Tibial artery (tissue), 4 donors: ENCODE results near the gene NEK1.

Experiments
- DNase-seq, 2 donors: peaks; one replicate each; pipeline ENCODE4 v3.0.0-alpha.2; 2019
- H3K27ac ChIP-seq, 2 donors: fragments of 200-600 bp; sonication (generic) in 1 of 2; 1 replicate in 1 of 2; 2 replicates in 1 of 2; pipeline ENCODE4 v1.5.1; 2018 to 2019; ENCODE audit warnings: mild to moderate bottlenecking in 1 of 2
- H3K27me3 ChIP-seq, 2 donors: fragments of 200-600 bp; sonication (generic) in 1 of 2; one replicate each; pipeline versions ENCODE4 v1.5.1 to v1.6.0; 2016 to 2019
- H3K36me3 ChIP-seq, 3 donors: fragments of 200-600 bp; sonication (generic) in 2 of 3; one replicate each; pipeline ENCODE4 v1.5.1; 2016 to 2019; ENCODE audit warnings: mild to moderate bottlenecking in 2 of 3
- H3K4me1 ChIP-seq, 4 donors: fragments of 200-600 bp; sonication (generic) in 2 of 4; 1 replicate in 3 of 4; 2 replicates in 1 of 4; pipeline ENCODE4 v1.5.1; 2016 to 2019
- H3K4me3 ChIP-seq, 2 donors: fragments of 200-600 bp; sonication (generic) in 1 of 2; 1 replicate in 1 of 2; 2 replicates in 1 of 2; pipeline ENCODE4 v1.5.1; 2018 to 2019; ENCODE audit warnings: mild to moderate bottlenecking in 2 of 2
- H3K9me3 ChIP-seq, 3 donors: fragments of 200-600 bp; sonication (generic) in 1 of 3; one replicate each; pipeline ENCODE4 v1.5.1; 2016 to 2019
- intact Hi-C: fragments of 100-400 bp; cut with DNase I; formaldehyde crosslinking; loops from one replicate; pipeline ENCODE4 v1.15.0; 2023; ENCODE audit warnings: low total_unique reads
- TF ChIP-seq, protein P1 (sequence below), 2 experiments: fragments of 200-600 bp in 1 of 2; fragments of 450-650 bp in 1 of 2; IDR thresholded peaks; one replicate each; pipeline ENCODE4 v1.5.1; 2017 to 2019; ENCODE audit warnings: antibody characterized with exemption in 2 of 2, mild to moderate bottlenecking in 1 of 2, moderate library complexity in 1 of 2

NEK1 gene

GRCh38 chr4:169418846-169419245, 193.5 kb downstream of the NEK1 start:
- no peak for DNase-seq
- intact Hi-C loops = no loop called here
- H3K36me3 ChIP-seq = peaks cover 0 to 10% (median 0%) of the 10 kb centered on the region in 3 donors
- H3K27ac ChIP-seq = no peak overlapping the region
- H3K4me3 ChIP-seq = no peak overlapping the region
- H3K4me1 ChIP-seq = no peaks in the 10 kb centered on the region
- H3K27me3 ChIP-seq = no peaks in the 10 kb centered on the region
- H3K9me3 ChIP-seq = no peaks in the 10 kb centered on the region
- TF ChIP-seq, protein P1, sequence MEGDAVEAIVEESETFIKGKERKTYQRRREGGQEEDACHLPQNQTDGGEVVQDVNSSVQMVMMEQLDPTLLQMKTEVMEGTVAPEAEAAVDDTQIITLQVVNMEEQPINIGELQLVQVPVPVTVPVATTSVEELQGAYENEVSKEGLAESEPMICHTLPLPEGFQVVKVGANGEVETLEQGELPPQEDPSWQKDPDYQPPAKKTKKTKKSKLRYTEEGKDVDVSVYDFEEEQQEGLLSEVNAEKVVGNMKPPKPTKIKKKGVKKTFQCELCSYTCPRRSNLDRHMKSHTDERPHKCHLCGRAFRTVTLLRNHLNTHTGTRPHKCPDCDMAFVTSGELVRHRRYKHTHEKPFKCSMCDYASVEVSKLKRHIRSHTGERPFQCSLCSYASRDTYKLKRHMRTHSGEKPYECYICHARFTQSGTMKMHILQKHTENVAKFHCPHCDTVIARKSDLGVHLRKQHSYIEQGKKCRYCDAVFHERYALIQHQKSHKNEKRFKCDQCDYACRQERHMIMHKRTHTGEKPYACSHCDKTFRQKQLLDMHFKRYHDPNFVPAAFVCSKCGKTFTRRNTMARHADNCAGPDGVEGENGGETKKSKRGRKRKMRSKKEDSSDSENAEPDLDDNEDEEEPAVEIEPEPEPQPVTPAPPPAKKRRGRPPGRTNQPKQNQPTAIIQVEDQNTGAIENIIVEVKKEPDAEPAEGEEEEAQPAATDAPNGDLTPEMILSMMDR (IDR thresholded peaks at IDR 0.05) = no peak

DNA sequence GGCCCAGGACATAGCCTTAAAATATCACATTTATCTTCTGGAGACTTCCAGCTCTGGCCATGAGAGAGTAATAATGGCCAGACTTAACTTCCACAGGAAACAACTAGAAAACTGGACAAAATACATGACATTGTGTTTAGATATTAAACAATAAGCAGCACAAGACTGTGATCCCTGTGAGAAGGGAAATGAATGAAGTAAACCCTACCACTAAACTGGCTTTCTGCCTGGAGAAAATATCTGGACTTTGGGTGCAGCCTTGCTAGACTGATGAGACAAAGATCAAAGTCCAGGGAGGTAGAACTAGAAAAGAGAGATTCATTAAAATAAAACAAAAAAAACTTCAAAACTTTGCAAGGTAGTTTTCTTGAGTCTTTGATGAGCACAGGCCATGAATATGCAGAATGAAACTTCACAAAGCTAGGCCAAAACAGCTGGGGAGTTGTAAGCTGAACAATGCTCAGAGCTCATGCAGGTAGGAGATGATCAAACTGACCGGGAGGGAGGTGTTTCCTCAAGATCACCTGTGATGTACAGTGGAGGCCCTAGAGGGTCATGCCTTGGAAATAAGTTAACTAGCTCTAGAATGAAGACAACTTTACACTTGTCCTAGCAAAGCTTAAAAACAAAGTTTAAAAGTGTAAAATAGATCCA, 194.6 kb downstream of the NEK1 start:
- no peak overlapping the region for H3K4me3 ChIP-seq
- H3K4me1 ChIP-seq = no peaks in the 10 kb centered on the region
- no peak for DNase-seq
- H3K27ac ChIP-seq = no peak overlapping the region
- H3K36me3 ChIP-seq = peaks cover 0 to 10% (median 0%) of the 10 kb centered on the region in 3 donors
- intact Hi-C loops = no loop called here
- H3K9me3 ChIP-seq = no peaks in the 10 kb centered on the region
- no peaks in the 10 kb centered on the region for H3K27me3 ChIP-seq
- TF ChIP-seq, protein P1 (IDR thresholded peaks at IDR 0.05) = no peak

DNA sequence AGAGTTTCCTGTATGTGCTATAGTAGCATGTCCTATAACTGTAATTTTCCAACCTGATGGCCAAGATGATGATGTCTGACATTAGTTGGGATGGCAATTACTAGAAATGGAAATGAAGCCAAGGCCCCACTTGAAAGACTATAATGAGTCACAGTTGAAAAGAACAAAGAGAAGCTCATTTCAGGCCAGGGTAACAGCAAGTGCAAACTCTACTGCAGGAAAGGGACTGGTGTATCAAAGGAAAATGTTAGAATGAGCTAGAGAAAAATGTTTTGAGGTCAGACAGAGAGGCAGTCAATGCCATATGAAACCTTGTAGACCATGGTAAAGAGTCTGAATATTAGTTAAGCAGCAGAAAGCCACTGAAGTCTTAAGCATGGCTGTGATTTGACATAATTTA, 195.4 kb downstream of the NEK1 start:
- DNase-seq = no peak
- H3K4me3 ChIP-seq = no peak overlapping the region
- intact Hi-C loops = no loop called here
- H3K27me3 ChIP-seq = no peaks in the 10 kb centered on the region
- TF ChIP-seq, protein P1 (IDR thresholded peaks at IDR 0.05) = no peak
- H3K36me3 ChIP-seq = peaks cover 0 to 10% (median 0%) of the 10 kb centered on the region in 3 donors
- H3K9me3 ChIP-seq = no peaks in the 10 kb centered on the region
- no peaks in the 10 kb centered on the region for H3K4me1 ChIP-seq
- no peak overlapping the region for H3K27ac ChIP-seq

DNA sequence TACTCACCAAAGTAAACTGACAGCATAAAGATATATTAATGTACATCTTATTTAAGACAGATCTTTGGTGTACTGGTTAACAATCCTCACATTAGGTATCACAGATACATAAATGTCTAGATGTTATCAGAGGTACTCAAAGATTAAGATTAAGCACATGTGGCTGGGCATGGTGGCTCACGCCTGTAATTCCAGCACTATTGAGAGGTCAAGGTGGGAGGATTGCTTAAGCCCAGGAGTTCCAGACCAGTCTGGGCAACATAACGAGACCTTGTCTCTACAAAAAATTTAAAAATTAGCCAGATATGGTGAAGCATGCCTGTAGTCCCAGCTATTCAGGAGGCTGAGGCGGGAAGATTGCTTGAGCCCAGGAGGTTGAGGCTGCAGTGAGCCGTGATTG, 195.9 kb downstream of the NEK1 start:
- H3K4me3 ChIP-seq = no peak overlapping the region
- TF ChIP-seq, protein P1 (IDR thresholded peaks at IDR 0.05) = no peak
- no peaks in the 10 kb centered on the region for H3K4me1 ChIP-seq
- H3K27ac ChIP-seq = no peak overlapping the region
- H3K36me3 ChIP-seq = peaks cover 0 to 10% (median 0%) of the 10 kb centered on the region in 3 donors
- no peak for DNase-seq
- H3K27me3 ChIP-seq = no peaks in the 10 kb centered on the region
- intact Hi-C loops = no loop called here
- no peaks in the 10 kb centered on the region for H3K9me3 ChIP-seq

GRCh38 chr4:169414913-169415312, 197.5 kb downstream of the NEK1 start:
- no peak overlapping the region for H3K27ac ChIP-seq
- no peaks in the 10 kb centered on the region for H3K27me3 ChIP-seq
- TF ChIP-seq, protein P1 (IDR thresholded peaks at IDR 0.05) = no peak
- DNase-seq = no peak
- no peaks in the 10 kb centered on the region for H3K9me3 ChIP-seq
- no peaks in the 10 kb centered on the region for H3K4me1 ChIP-seq
- intact Hi-C loops = no loop called here
- H3K36me3 ChIP-seq = peaks cover 0 to 5% (median 0%) of the 10 kb centered on the region in 3 donors
- H3K4me3 ChIP-seq = no peak overlapping the region

DNA sequence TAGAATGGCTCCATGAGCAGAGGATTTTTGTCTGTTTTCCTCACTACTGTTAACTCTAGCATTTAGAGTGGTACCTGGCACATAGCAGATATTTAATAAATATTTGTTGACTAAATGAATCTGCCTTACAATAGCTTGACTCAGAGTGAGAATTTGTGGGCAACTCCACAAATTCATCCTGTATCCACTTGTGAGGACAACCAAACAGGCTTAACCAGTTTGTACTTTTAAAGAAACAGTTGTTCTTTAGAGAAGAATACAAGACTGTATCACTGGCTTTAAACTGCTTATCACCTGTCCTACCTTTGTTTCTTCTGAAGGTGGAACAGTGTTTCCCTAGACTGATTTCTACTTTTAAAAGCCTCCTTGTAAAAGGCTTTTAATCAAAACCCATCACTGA, 200.3 kb downstream of the NEK1 start:
- Histone ChIP-seq H3K9me3 (no peaks in the 10 kb centered on the region), H3K4me1 (no peaks in the 10 kb centered on the region), H3K36me3 (no peaks in the 10 kb centered on the region), H3K27ac (no peak overlapping the region), H3K4me3 (no peak overlapping the region), H3K27me3 (no peaks in the 10 kb centered on the region)
- no peak for DNase-seq
- TF ChIP-seq, protein P1 (IDR thresholded peaks at IDR 0.05) = no peak
- intact Hi-C loops = no loop called here
